Thoracic aorta (tissue), 2 donors: ENCODE data around the gene TSPAN4. TPM values are rescaled to one million over a fixed set of nuclear protein-coding genes. Genes with fewer than 3 reads are reported as not detected.

Source experiments
- ATAC-seq: fragments of 150-250 bp; one replicate; pipeline ENCODE4 v1.8.0; 2017; ENCODE audit warnings: low read depth; ENCODE audit not compliant: insufficient number of reproducible peaks, low FRiP score
- DNase-seq: peaks from one replicate; pipeline ENCODE4 v3.0.0-alpha.2; 2020; ENCODE audit warnings: low spot score
- H3K27ac ChIP-seq, 2 donors: fragments of 200-600 bp; sonication (generic); 1 replicate in 1 of 2; 2 replicates in 1 of 2; pipeline ENCODE4 v1.5.1; 2016; ENCODE audit warnings: mild to moderate bottlenecking in 2 of 2, moderate library complexity in 2 of 2
- H3K27me3 ChIP-seq: fragments of 200-600 bp; sonication (generic); replicated peaks from 2 replicates; pipeline ENCODE4 v1.6.0; 2016; ENCODE audit warnings: mild to moderate bottlenecking; ENCODE audit not compliant: insufficient read depth
- H3K36me3 ChIP-seq: fragments of 200-600 bp; sonication (generic); one replicate; pipeline ENCODE4 v1.5.1; 2016
- H3K4me1 ChIP-seq, 2 donors: fragments of 200-600 bp; sonication (generic); 1 replicate in 1 of 2; 2 replicates in 1 of 2; pipeline versions ENCODE4 v1.5.1 to v1.6.0; 2016; ENCODE audit warnings: low read depth in 2 of 2, mild to moderate bottlenecking in 1 of 2; ENCODE audit not compliant: control insufficient read depth in 1 of 2
- H3K4me3 ChIP-seq: fragments of 200-600 bp; sonication (generic); 2 replicates; pipeline ENCODE4 v1.5.1; 2016; ENCODE audit warnings: mild to moderate bottlenecking
- H3K9me3 ChIP-seq: fragments of 200-600 bp; sonication (generic); 2 replicates; pipeline ENCODE4 v1.5.1; 2016
- total RNA-seq, 2 donors: library from RNA; depleted of rRNA; stranded (reverse); fragments of >200 nt; gene quantifications; one replicate each; pipeline versions ENCODE4 v1.1.0 to v1.2.3, GENCODE V29; 2016
- TF ChIP-seq, protein P1 (sequence below): fragments of 200-600 bp; sonication (generic); IDR thresholded peaks from one replicate; pipeline ENCODE4 v1.5.1; 2019; ENCODE audit warnings: antibody characterized with exemption

The TSPAN4 gene
- total RNA-seq, 2 donors from 2014 or later = 55.5 to 107 TPM

DNA sequence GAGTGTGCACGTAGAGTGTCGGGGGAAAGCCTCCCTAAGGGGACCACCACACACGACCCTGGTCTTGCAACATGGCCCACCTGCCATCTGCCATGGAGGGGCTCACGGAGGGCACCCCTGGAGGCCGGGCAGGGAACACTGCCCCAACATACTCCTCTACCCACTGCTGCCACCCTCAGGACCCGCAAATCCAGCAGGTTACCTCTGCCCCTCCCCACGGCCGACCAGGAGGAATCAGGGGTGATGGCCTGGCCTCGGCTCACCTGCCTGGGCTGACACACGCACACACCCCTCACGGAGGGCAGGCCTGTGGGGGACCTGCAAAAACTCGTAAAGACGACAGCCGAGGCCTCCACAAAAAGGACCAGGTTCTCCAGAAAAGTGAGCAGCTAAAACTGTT lies 37.8 kb downstream of the TSPAN4 start:
- no peaks in the 10 kb centered on the region for H3K36me3 ChIP-seq
- H3K4me1 ChIP-seq = no peaks in the 10 kb centered on the region
- H3K27ac ChIP-seq = no peak overlapping the region
- TF ChIP-seq, protein P1, sequence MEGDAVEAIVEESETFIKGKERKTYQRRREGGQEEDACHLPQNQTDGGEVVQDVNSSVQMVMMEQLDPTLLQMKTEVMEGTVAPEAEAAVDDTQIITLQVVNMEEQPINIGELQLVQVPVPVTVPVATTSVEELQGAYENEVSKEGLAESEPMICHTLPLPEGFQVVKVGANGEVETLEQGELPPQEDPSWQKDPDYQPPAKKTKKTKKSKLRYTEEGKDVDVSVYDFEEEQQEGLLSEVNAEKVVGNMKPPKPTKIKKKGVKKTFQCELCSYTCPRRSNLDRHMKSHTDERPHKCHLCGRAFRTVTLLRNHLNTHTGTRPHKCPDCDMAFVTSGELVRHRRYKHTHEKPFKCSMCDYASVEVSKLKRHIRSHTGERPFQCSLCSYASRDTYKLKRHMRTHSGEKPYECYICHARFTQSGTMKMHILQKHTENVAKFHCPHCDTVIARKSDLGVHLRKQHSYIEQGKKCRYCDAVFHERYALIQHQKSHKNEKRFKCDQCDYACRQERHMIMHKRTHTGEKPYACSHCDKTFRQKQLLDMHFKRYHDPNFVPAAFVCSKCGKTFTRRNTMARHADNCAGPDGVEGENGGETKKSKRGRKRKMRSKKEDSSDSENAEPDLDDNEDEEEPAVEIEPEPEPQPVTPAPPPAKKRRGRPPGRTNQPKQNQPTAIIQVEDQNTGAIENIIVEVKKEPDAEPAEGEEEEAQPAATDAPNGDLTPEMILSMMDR = no peak
- no peaks in the 10 kb centered on the region for H3K27me3 ChIP-seq
- ATAC-seq = no peak
- no peaks in the 10 kb centered on the region for H3K9me3 ChIP-seq
- H3K4me3 ChIP-seq = no peak overlapping the region
- no peak for DNase-seq

DNA sequence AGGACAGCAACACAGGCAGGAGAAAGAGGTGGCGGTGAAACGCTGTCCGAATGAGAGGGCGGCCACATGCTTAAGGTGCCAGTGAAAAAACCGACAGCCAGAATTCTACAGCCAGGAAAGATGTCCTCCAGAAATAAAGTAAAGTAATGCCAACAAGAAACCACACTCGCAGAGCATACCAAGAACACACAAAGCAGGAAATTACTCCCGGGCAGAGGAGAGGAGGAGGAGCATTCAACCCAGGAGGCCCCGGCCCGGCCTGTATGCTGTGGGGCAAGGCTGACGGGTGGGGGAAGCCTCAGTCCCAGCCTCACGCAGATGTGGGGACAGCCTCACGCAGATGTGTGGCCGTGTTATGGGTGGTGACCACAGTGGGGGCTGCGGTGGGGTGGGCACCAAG lies 39.9 kb downstream of the TSPAN4 start:
- H3K4me3 ChIP-seq = no peak overlapping the region
- ATAC-seq = no peak
- H3K4me1 ChIP-seq = no peaks in the 10 kb centered on the region
- no peak for DNase-seq
- no peaks in the 10 kb centered on the region for H3K9me3 ChIP-seq
- no peaks in the 10 kb centered on the region for H3K27me3 ChIP-seq
- TF ChIP-seq, protein P1 = no peak
- no peak overlapping the region for H3K27ac ChIP-seq
- H3K36me3 ChIP-seq = peaks cover 1% of the 10 kb centered on the region

DNA sequence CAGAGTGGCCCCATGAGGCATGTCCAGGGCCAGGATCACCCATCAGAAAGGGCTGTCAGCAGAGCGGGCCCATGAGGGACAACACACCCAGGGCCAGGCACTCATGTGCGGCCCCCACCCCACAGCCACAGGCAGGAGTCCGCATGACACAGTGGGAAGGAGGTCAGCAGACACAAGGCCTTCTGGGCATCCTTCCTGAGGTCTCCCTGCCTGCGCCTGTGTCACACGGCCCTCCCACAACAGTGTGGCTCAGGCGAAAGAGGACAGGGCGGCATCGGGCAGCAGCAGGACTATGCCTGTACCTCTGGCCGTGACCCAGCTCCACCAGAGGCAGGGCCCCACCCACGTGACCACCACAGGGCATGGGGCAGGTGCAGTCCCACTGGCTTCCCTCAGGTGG lies 40.9 kb downstream of the TSPAN4 start:
- DNase-seq = no peak
- Histone ChIP-seq H3K27me3 (no peaks in the 10 kb centered on the region), H3K4me3 (no peak overlapping the region), H3K36me3 (peaks cover 4% of the 10 kb centered on the region), H3K4me1 (no peaks in the 10 kb centered on the region), H3K9me3 (no peaks in the 10 kb centered on the region), H3K27ac (no peak overlapping the region)
- TF ChIP-seq, protein P1 = no peak
- no peak for ATAC-seq

DNA sequence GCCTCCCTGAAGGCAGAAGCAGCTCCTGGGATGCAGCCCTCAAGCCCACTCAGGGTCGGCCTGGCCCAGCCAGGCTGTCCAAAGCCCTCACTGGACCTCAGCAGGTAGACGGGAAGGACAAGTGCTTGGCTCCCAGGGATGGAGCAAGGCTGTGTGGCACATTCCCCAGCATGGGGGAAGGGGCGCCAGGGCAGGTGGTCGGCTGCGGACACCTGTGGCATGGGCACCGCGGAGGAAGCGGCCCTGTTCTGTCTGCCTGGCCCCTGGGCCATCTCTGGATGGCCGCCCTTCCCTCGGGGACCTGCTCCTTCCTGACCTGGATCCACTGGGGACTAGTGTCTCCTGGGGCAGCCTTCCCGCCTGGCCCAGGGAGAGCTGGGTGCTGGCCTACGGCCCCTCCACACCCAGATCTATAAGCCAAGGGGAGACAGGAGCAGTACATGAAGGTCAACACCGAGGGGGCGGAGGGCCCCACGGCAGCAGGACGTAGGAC lies 42.0 kb downstream of the TSPAN4 start:
- H3K36me3 ChIP-seq = peaks cover 4% of the 10 kb centered on the region
- DNase-seq (no peak), ATAC-seq (no peak)
- H3K4me1 ChIP-seq = no peaks in the 10 kb centered on the region
- TF ChIP-seq, protein P1 = no peak
- no peaks in the 10 kb centered on the region for H3K27me3 ChIP-seq
- no peaks in the 10 kb centered on the region for H3K9me3 ChIP-seq
- no peak overlapping the region for H3K27ac ChIP-seq
- no peak overlapping the region for H3K4me3 ChIP-seq

DNA sequence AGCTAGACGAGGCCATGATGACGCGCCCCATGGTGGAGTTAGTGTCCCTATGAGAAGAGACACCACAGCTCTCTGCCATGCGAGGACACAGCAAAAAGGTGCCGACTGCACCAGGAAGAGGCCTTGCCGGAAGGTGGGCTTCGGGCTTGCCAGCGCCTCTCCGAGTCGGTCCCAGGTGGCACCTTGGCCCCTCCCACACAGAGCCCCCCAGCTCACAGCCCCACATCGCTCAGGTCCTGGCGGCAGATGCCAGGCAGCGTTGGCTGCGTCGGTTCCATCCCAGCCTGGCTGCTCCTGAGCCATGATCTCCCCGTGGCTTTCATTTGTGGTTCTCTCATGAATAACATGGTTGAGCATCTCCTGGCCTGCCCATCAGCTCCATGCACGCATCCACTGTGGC lies 43.9 kb downstream of the TSPAN4 start:
- no peak for DNase-seq
- Histone ChIP-seq H3K9me3 (no peaks in the 10 kb centered on the region), H3K36me3 (peaks cover 4% of the 10 kb centered on the region), H3K4me1 (no peaks in the 10 kb centered on the region), H3K4me3 (no peak overlapping the region), H3K27me3 (no peaks in the 10 kb centered on the region), H3K27ac (no peak overlapping the region)
- ATAC-seq = no peak
- TF ChIP-seq, protein P1 = no peak
